Stimulated activated CD4-positive, alpha-beta T cell treated with anti-CD3 and anti-CD28 coated beads, Interleukin-1b, Interleukin-23, amount 100 ng/mL, for 24 hours (primary cell): ENCODE measurements around the gene TUSC2.

Experiments used
- DNase-seq, 4 experiments: peaks; one replicate each; pipeline ENCODE4 v3.0.0-alpha.2; 2020; ENCODE audit warnings: low read depth in 4 of 4, low spot score in 1 of 4

TUSC2 gene

DNA sequence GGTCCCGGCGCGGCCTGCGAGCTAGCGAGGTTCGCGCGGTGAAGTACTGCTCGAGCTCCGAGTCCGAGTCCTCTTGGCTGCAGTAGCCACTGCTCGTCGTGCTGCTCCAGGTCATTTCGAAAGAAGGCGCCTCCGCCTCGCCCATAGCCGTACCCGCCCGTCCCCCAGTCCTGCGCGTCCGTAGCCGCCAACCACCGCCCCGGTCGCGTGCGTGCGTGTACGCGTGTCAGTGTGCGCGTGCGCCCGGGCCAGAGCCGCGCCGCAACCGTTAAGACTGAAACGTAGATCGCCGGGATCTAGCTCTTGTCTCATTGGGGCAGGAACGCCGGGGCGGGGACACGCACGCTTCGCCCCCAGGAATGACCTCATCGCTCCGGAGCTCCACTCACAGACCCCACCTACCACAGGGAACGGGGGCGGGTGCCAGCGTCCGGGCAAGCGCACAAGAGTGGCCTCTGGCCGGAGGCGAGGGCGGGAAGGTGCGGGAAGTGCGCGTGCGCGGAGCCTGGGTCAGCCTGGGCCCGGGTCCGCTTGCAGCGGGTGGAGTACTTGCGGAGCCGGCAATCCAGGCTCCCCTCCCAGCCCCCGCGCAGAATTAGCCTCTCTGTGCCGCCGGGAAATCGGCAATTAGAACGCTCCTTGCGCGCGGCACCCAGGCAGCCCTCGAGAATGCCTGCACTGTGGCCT is 9.3 kb upstream of the TUSC2 start:
- DNase-seq: peak; percentile 86 to 99 (median 93)

DNA sequence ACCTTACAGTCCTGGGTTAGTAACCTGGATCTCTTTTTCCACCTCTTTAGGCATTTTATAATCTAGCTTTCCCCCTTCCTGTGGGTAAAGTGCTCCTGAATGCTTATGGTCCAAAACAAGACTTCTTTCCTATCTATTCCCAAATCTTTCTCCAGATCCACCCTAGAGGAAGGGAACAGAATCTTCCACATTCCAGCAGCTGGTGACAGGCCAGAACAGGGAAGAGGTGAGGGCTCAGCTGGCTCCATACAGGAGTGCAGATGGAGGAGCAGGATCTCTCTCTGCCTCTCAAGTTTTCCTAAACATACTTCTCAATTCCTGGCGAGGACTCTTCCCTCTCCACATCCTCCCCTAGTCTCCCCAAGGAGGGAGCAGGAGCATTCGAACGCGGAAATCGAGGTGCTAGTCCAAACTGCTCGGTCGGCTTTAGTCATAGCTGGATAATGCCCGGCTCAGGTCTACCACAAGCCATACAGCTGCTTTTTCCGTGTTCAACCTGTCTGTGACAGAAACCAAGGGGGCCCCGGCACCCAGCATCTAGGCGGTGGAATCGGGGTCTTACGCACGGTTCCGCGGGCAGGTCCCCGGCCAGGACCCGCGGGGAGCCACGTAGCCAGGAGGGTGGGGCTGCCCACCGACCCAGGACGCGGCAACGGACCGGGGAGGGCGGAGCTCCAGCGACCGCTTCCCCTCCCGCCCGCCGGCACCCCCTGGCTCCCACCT is 8.6 kb upstream of the TUSC2 start:
- DNase-seq: peak in 1 of 4 experiments; percentile 26

DNA sequence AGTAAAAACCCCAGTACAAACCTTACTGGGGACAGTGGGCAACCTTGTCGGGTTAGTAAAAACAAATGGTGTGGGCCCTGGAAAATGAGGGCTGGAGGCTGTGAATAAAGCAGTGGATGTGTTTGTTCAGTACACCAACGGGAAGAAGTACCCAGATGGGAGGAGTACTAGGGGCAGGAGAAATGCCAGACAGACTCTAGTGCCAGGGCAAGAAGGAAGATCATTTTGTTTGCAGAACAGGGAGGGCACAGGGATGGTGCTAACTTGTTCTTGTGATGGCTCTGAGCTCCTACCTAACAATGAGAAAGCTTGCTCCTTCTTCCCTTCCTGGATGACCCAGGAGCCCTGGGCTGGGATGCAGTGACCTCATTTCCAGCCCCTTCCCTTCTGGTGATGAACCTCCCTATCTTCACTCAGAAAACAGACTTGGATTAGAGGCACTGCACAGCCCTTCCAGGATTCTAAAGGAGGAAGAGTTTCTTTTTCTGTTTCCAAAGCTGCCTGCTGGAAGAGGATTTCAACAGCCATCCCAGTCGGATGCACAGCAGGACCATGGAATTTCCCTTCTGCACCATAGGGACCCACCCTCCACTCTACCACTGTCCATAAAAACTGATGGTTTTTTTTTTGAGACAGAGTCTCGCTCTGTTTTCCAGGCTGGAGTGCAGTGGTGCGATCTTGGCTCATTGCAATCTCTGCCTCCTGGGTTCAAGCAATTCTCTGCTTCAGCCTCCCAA is 6.5 kb upstream of the TUSC2 start:
- DNase-seq: no peak

DNA sequence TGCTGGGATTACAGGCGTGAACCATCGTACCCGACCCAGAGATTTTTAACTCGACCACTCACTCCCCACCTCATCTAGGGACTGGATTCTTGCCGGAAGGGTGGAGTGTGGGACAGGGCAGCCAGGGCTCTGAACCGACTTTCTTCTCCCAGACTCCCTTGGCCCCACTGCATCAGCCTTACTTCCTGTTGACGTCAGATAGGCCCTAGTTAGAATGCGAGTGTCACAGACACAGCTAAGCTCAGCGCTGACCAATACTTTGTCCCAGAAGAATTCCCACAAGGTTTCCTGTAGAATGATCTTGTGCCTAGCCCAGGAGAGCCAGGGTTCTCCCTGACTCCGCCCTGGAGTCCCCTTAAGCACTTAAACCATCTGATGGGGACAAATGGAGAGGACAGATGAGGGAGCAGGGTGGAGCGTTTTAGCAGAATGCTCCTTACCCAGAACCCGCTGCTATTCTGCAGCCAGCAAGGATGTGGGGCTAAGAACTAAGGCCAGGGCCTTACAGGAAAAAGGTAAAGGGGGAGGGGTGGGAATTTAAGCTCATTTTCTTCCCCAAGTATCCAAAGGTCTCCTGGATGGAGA is 5.8 kb upstream of the TUSC2 start:
- DNase-seq: no peak

DNA sequence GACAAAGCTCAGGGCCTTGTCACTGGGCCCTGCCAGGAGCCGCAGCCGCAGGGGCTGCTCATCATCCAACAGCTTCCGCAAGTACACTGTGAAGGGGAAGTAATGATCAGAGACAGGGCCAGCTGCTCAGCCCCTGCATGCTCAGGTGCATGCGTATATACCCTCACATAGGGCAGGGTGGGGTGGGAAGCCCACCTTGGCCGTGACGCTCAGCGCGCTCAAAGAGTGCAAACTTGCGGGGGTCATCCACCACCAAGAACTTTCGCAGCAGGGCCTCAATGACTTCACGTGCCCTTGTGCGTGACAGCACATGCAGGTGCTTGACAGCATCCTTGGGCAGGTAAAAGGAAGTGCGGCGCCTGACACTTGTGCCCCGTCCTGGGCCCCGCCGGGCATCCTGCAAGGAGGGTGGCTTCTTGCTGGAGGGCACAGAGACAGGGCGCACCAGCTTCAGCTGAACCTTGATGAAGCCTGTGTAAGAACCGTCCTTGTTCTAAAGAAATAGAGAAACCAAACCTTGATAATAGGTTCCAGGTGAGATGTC is 3.4 kb upstream of the TUSC2 start:
- DNase-seq: no peak

DNA sequence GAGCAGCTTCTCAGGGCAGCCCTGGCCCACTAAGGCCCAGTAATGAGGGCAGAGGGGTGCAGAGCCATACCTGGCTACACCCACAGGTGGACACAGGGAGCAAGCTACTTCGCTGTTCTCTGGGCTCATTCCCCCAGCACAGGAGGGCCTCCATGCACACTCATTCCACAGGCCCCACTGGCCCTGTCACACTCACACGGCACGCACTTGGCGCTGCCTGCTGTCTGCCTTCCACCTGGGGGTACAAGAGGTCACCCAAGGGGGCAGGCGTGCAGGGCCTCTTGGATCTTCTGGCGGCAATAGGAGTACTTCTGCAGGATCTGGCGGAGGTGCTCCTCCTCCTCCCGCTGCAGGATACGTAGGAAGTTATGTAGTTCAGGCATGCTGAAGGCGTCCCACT is 2.3 kb upstream of the TUSC2 start:
- no peak for DNase-seq

DNA sequence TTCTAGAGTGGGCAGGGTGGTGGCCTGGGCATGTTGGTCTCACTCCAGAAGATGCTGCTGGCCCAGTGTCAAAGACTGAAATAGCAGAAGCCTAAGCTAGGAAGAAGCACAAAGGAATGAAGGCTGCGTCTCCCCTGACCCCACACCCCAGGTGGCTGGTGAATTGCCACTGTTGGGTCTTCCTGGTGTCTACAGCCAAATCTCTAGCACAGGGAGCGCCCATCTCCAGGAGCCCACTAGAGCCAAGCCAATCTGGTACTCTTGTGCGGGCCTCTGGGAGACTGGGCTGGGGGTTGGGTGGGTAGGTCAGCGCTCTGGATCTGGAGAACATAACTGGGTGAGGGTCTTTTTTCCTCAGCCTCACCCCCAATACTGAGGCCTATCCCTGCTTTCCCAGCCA is 894 bp downstream of the TUSC2 start:
- DNase-seq: no peak

DNA sequence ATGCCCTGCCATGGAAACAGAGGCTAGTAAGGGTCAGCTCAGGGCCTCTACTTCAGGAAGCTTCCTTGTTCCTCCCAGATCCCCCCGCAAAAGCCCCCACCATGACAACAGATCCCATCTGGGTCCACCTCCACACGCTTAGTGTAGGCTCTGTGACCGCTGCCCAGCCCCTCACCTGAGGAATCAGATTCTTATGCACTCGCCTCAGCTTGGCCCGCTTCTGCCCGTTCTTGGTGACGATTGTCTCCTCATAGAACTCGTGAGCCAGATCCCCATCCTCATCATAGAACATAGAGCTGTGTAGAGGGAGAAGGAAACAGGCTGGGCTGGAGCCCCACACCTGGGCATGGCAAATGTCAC is 1.9 kb downstream of the TUSC2 start:
- no peak for DNase-seq

DNA sequence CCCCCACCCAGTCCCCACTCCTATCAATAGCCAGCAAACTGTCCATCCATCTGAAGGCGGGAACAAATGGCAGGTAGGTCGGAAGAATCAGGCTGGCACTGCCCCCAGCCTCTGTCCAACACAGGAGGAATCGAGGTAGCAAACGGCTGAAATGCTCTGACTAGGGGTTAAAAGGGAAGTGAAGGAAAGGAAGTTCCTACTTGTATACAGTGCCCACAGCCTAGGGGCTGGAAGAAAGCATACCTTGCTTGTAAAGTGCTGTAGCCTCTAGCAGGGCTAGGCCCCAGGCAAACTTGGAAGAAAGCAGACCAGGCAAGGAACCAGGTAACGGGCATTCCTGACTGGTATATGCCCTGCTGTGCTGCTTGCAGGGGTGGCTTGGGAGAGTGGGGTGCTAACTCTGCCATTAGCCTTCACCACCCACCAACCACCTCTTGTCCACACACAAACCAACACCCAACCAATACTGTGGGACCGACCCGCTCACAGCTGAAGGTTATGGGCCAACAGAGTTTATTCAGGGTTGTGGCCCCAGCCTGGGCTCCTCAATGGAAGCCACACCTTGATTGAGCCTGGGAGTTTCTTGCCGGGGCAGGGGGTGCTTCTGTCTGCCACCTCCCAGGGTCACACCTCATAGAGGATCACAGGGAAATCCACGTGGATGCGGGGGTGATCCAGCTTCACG is 2.4 kb downstream of the TUSC2 start:
- DNase-seq: no peak

DNA sequence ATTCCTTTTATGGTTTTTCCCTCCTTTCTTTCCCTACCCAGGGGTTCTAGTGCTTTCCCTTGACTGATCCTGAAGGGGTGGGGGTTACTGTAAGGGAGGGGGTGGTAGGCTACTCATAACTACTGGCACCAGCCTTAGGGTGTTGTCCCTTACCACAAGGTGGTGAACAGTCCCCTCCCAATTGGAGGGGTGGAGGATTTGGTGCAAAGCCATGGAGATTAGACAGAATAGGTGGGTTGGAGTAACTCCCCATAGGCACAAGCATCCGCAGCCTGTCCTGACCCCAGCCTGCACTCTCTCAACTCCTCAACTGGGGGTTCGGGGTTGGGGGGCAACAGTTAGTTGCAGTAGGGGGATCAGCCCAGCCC is 2.9 kb downstream of the TUSC2 start:
- DNase-seq: no peak

DNA sequence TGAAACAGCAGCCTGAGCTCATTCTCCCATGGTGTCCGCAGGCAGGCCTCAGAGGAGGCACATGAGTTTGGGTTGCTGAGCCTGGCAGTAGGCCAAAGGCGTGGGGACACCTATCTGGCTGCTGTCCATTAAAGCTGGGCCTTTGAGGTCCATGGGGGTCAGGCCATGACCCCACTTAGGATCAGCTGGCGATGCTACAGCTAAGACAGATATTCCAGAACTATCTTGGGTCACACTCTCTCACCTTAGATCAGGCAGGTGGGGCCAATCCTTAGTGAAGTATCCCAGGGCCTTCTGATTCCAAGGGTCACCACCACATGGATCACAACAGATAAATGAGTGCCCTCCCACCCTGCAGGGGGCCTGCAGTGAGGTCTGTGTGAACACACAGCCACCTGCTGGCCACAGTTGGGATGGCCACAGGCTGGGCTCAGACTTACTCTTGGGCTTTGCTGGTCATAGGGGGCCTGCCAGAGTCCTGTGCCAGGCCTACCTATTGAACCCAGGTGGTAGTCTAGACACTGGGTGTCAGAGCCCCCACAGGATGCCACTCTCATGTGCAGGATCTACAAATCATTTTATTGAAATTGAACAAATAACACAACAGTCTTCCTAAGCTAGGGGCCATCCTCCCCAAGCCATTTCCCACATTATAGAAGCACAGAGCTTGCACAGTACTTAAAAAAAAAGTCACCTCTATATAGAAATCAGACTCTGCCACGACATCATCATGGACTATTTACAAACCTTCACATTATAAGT is 3.5 kb downstream of the TUSC2 start:
- DNase-seq: peak in 2 of 4 experiments; percentile 32 to 43

DNA sequence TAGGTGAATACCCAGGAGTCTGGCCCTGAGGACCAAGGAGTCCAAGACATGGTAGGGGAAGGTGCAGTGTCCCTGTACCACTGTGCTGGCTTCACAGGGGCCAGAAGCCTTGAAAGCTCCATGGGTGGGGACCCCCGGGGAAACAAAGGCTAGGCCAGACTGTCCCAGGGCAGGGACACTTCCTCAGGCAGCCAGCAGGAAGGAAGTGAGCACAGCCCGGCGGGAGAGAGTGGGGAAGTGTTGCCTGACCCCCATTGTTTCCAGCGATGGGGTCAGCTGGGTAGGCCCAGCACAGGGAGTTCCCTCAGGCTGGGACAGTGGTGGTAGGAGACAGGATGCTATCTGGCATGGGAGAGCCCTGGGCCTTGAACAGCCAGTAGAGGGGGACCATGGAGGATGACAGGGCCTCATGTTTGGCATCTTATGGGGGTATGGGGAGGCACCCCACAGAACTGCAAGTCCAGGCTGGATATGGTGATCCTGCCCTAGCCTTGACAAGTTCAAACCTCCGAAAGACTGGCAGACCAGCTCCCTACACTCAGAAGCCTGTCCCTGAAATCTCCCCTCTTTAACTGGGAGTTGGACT is 4.3 kb downstream of the TUSC2 start:
- DNase-seq: no peak

DNA sequence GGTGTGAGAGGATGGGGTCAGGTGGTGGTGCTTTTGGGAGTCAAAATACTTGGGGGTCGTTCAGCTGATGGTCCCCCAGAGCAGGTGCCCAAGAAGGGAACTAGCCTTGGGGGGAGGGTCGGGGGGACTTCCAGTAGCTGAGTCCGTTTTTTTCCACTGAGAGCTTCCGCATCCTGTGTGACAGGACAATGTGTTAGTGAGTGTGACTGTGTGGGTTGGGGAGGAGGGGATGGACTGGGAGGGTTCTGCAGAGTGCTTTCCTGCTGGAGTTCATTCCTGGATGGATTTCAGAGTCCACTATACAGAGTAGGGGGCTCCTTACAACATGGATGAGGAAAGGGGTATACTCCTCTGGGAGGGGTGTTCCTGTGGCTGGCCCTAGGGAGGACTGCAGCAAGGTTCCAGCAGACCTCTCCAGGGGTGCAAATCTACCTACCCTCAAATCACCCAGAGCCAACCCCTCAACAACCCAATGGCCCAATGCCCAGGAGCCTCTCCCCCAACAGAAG is 4.9 kb downstream of the TUSC2 start:
- no peak for DNase-seq

DNA sequence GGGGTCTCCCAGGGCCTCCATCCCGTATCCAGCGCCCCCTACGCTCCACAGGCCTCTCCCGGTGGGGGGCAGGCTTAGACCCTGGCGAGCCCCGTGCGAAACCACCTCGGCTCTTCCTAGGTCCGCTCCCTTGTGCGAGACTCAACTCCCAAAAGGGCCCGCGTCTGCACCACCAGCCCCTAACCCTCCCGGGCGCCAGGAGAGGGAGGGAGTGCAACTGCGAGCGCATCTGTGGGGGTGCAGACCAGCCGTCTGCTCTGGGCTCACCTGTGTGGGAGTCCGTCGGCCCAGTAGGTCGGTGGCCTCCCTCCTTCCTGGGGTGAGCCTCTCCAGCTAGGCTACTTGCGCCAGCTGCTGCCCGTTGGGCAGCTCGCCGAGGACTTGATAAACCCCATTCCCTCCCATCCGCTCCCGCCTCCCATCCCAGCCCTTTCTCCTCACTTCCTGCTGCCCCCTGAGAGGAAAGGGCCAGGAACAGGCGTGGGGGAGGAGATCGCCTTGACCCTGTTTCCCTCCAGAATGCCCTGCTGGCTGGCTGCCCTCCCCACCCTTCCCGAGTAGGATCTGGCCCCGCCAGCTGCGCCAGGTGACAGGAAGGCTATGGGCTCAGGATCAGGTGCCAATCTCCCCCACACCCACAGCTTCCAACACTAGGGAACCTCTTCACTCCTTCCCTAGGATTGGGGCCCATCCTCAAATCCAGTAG is 5.5 kb downstream of the TUSC2 start, which contains the start of gene HYAL2:
HYAL2 (minus strand) TSS at position 360 of the 706 bp plus-strand sequence. CDS start 2,256 bp downstream, outside the sequence.
- DNase-seq: no peak

DNA sequence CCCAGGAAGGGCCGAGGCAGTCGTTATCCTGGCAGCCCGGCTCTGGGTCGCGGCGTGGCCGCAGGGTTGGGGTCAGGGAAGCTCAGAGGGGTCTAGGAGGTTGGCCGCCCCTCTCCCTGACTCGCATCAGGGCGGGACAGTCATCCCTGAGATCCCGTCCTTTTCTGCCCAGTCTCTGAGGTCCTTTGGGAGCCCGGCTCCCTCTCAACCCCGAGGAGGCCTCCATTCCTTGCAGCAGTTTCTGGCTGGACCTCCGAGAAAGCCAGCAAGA is 6.0 kb downstream of the TUSC2 start:
- DNase-seq: no peak

DNA sequence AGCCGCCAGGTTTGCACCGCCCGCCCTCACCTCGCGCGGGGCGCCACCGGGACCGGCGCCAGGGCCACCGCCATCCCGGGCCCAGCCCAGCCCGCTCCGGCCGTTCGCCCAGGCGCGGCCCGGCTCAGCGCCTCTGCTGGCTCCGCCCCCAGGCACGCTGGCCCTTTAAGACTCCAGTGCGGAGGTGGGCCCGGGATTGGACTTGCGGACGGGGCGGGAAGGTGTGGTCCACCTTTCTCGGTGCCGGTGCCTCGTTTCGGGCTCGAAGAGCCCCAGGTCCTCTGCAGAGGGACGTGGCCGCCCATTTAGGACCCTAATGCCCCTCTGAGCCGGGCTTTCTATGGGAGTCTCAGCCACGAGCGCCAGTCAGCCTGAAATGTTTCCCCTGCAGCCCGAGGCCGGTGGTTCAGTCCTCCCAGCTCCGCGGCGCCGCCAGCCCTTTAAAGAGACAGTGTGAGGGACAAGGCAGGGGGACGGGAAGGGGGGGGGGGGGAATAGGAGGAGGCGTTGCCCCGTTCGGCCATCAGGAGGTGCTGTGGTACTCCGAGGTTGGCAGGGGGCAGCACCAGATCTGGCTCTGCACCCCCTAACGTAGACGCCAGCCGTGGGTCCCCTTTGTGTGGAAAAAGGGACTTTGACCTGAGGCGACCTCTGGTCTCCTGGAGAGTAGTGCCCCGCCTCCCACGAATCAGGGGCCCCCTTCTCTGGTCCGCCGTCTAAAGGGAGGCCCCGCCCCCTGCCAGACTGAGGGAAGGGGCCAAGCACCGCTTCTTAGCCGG is 6.5 kb downstream of the TUSC2 start:
- peak; percentile 62 to 80 (median 70) for DNase-seq

DNA sequence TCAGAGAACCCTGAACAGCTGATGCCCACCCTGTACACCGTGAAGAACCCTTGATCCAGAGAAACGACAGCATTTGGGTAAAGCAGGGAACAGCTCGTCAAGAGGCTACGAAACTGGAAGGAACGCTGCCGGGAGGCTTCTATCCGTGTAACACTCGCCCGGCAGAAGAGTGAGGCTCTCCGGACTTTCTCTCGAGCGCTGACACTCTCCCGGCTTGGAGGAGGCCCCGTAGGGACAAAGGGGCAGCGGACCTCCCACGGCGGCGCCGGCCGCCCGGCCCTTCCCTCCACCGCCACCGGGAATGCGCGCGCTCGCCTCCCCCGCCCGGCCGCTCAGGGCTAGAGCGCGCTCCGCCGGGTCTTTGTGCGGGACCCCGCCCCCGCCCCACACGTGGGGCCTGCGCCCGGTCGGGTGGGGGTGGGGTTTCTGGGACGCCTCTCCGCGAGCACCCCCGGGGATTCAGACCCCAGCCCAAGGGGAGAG is 7.1 kb downstream of the TUSC2 start:
- peak in 3 of 4 experiments; percentile 45 to 66 (median 52) for DNase-seq

DNA sequence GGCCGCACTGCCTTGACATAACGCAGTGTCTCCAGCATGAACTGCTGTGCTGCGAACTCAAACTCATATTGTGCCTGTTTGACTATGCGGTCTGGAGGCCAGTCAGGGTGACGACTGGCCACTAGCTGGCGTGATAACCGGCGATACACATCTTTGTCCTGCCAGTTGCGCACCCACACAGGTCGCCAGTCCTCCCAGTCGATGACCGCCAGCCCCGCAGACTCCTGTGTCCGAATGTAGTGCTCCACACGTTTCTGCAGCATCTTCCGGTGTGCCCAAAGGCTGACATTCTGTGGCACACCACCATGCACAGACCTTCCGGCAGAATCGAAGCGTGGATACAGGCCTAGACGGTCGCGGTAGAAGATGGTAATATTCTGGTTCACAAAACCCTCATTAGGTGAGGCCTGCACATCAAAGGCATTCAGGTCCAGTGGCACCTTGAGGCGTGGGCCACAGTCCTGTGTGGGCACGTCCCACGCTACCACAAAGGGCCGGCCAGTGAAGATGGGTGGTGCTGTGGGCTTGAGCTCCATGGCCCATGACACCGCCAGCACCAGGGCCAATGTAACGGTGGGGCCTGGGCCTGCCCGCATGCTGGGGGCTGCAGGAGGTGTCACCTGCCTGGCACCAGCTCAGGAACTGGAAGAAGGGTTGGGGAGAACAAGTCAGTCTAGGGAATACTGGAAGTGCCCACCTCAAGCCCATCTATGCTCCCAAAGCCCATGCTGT is 8.0 kb downstream of the TUSC2 start:
- no peak for DNase-seq
